ENCODE results near the gene TELO2.

- TF ChIP-seq ISL1 (CRISPR knock-in tag; IDR thresholded peaks at IDR 0.05): no peak
- no peak for TF ChIP-seq GLIS3 (CRISPR knock-in tag; IDR thresholded peaks at IDR 0.05)
- TF ChIP-seq TCF4 (CRISPR knock-in tag; IDR thresholded peaks at IDR 0.05; ENCODE audit: borderline replicate concordance): no peak
- TF ChIP-seq ARNTL (CRISPR knock-in tag; IDR thresholded peaks at IDR 0.05; ENCODE audit: borderline replicate concordance, low read depth): no peak
- TF ChIP-seq POU6F1 (CRISPR knock-in tag; IDR thresholded peaks at IDR 0.05; ENCODE audit: borderline replicate concordance, low read depth): no peak
- no peak for TF ChIP-seq ZC3H10 (CRISPR knock-in tag; IDR thresholded peaks at IDR 0.05)
- TF ChIP-seq ZFP3 (CRISPR knock-in tag; IDR thresholded peaks at IDR 0.05): no peak
- TF ChIP-seq CREB5 (CRISPR knock-in tag; IDR thresholded peaks at IDR 0.05; ENCODE audit: low read depth): no peak
- no peak for TF ChIP-seq CSRNP3 (CRISPR knock-in tag; IDR thresholded peaks at IDR 0.05)
- no peak for TF ChIP-seq OSR1 (CRISPR knock-in tag; IDR thresholded peaks at IDR 0.05)
- TF ChIP-seq PATZ1 (CRISPR knock-in tag; IDR thresholded peaks at IDR 0.05; ENCODE audit: borderline replicate concordance): no peak
- no peak for TF ChIP-seq PPARA (CRISPR knock-in tag; IDR thresholded peaks at IDR 0.05; ENCODE audit: borderline replicate concordance)
- no peak for TF ChIP-seq TSHZ2 (CRISPR knock-in tag; IDR thresholded peaks at IDR 0.05)
Measured at GRCh38 chr16:1539720-1540555, 46.8 kb downstream of the TELO2 start.
